Sigmoid colon (tissue), 7 donors: ENCODE results near the gene NEO1. TPM values are rescaled to one million over a fixed set of nuclear protein-coding genes. Genes with fewer than 3 reads are reported as not detected.

Source experiments
- DNase-seq: peaks from one replicate; pipeline ENCODE4 v3.0.0-alpha.2; 2019
- H3K27ac ChIP-seq, 4 donors: fragments of 200-600 bp; sonication (generic); one replicate each; pipeline ENCODE4 v1.5.1; 2016 to 2019; ENCODE audit warnings: mild to moderate bottlenecking in 1 of 4
- H3K27me3 ChIP-seq, 3 donors: fragments of 200-600 bp; sonication (generic); one replicate each; pipeline ENCODE4 v1.5.1; 2019; ENCODE audit warnings: mild to moderate bottlenecking in 1 of 3
- H3K36me3 ChIP-seq, 4 donors: fragments of 200-600 bp; sonication (generic); one replicate each; pipeline ENCODE4 v1.5.1; 2016 to 2019
- H3K4me1 ChIP-seq, 4 donors: fragments of 200-600 bp; sonication (generic); one replicate each; pipeline ENCODE4 v1.5.1; 2017 to 2019
- H3K4me3 ChIP-seq, 4 donors: fragments of 200-600 bp; sonication (generic); one replicate each; pipeline ENCODE4 v1.5.1; 2017 to 2019; ENCODE audit warnings: mild to moderate bottlenecking in 2 of 4, moderate library complexity in 1 of 4
- H3K9me3 ChIP-seq, 4 donors: fragments of 200-600 bp in 3 of 4; sonication (generic) in 3 of 4; one replicate each; pipeline versions ENCODE4 v1.5.1 to v1.6.1; 2013 to 2019
- EP300 ChIP-seq, 4 donors: sonication (generic); formaldehyde crosslinking; IDR thresholded peaks; one replicate each; pipeline ENCODE4 v1.6.1; 2017; ENCODE audit warnings: antibody characterized with exemption in 4 of 4
- POLR2A ChIP-seq, 2 donors: fragments of 450-650 bp; IDR thresholded peaks; one replicate each; pipeline ENCODE4 v1.6.1; 2016; ENCODE audit warnings: antibody characterized with exemption in 2 of 2, mild to moderate bottlenecking in 2 of 2, moderate library complexity in 2 of 2
- POLR2AphosphoS5 ChIP-seq, 4 donors: sonication (generic); formaldehyde crosslinking; IDR thresholded peaks; one replicate each; pipeline ENCODE4 v1.6.1; 2017; ENCODE audit warnings: antibody characterized with exemption in 4 of 4
- WGBS, 2 donors: extraction: QIAGEN DNeasy Blood & Tissue Kit; methylation state at CpG; one replicate each; pipeline ENCODE4 v1.1.7; 2013; 5-methylcytosine and 5-hydroxymethylcytosine counted together
- intact Hi-C: fragments of 100-400 bp; cut with DNase I; formaldehyde crosslinking; loops from one replicate; pipeline ENCODE4 v1.15.1; 2023
- polyA plus RNA-seq, 3 donors: library from polyadenylated mRNA; stranded (reverse); fragments of 200-250 nt; gene quantifications; one replicate each; pipeline ENCODE4 v1.2.3, GENCODE V29; 2013
- total RNA-seq, 4 donors: library from RNA; depleted of rRNA; stranded (reverse); fragments of >200 nt; gene quantifications; one replicate each; pipeline ENCODE4 v1.1.0, GENCODE V29; 2016
- TF ChIP-seq, protein P1 (sequence below), 4 experiments: fragments of 450-650 bp in 3 of 4; fragments of 200-600 bp in 1 of 4; IDR thresholded peaks; one replicate each; pipeline ENCODE4 v1.5.1; 2016 to 2019; ENCODE audit warnings: antibody characterized with exemption in 4 of 4, mild to moderate bottlenecking in 3 of 4, moderate library complexity in 2 of 4
- donor health status: healthy with polysubstance abuse.
- donor health status: Bipolar disorder and iron deficiency.
- donor health status: healthy.

NEO1 gene
- total and polyA plus RNA-seq, 7 donors = 9.0 to 56.5 (median 26.8) TPM

DNA sequence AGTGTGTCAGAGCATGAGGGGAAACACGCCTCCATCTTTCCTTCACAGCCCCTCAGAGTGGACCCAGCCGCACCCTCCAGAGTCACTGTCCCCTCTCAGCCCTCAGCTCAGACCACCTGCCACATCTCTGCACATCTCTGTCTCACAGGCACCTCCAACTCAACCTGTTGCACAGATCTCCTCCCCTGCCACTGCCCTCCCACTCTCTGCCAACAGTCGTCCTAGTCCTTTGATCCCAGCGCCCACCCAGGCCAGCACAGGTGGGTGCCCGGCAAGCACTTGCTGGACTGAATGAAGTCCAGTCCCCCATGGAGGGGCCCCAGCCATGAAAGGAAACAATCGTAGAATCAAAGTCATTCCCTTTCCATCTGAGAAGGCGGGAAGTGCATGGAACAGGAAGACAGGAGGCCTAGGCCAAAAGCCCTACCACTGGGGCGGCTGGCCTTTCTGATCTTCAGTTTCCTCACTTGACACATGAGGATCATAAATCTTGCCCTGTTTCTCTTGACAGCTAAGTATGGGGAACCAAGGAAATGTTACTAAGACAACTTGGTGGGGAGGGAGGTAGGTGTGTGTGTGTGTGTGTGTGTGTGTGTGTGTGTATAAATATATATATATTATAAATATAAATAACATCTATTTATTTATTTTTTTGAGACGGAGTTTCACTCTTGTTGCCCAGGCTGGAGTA, 288.4 kb downstream of the NEO1 start:
- no peak overlapping the region for H3K27ac ChIP-seq
- WGBS, 2 donors = 83 to 91% methylated on average over 9 of the region's 9 CpGs
- H3K4me1 ChIP-seq = no peaks in the 10 kb centered on the region
- H3K9me3 ChIP-seq = no peaks in the 10 kb centered on the region
- H3K27me3 ChIP-seq = no peaks in the 10 kb centered on the region
- intact Hi-C loops = no loop called here
- TF ChIP-seq POLR2A (IDR thresholded peaks at IDR 0.05) (no peak), EP300 (IDR thresholded peaks at IDR 0.05) (no peak), POLR2AphosphoS5 (IDR thresholded peaks at IDR 0.05) (no peak)
- TF ChIP-seq, protein P1, sequence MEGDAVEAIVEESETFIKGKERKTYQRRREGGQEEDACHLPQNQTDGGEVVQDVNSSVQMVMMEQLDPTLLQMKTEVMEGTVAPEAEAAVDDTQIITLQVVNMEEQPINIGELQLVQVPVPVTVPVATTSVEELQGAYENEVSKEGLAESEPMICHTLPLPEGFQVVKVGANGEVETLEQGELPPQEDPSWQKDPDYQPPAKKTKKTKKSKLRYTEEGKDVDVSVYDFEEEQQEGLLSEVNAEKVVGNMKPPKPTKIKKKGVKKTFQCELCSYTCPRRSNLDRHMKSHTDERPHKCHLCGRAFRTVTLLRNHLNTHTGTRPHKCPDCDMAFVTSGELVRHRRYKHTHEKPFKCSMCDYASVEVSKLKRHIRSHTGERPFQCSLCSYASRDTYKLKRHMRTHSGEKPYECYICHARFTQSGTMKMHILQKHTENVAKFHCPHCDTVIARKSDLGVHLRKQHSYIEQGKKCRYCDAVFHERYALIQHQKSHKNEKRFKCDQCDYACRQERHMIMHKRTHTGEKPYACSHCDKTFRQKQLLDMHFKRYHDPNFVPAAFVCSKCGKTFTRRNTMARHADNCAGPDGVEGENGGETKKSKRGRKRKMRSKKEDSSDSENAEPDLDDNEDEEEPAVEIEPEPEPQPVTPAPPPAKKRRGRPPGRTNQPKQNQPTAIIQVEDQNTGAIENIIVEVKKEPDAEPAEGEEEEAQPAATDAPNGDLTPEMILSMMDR (IDR thresholded peaks at IDR 0.05) = no peak
- H3K4me3 ChIP-seq = no peak overlapping the region
- no peak for DNase-seq
- no peaks in the 10 kb centered on the region for H3K36me3 ChIP-seq

GRCh38 chr15:73341886-73342600, 289.8 kb downstream of the NEO1 start:
- TF ChIP-seq POLR2A (IDR thresholded peaks at IDR 0.05) (no peak), EP300 (IDR thresholded peaks at IDR 0.05) (no peak), POLR2AphosphoS5 (IDR thresholded peaks at IDR 0.05) (no peak)
- TF ChIP-seq, protein P1 (IDR thresholded peaks at IDR 0.05) = no peak
- no peaks in the 10 kb centered on the region for H3K36me3 ChIP-seq
- H3K27ac ChIP-seq = no peak overlapping the region
- no peak overlapping the region for H3K4me3 ChIP-seq
- WGBS, 2 donors = 80 to 84% methylated on average over 14 of the region's 14 CpGs
- no peaks in the 10 kb centered on the region for H3K27me3 ChIP-seq
- H3K9me3 ChIP-seq = no peaks in the 10 kb centered on the region
- no peaks in the 10 kb centered on the region for H3K4me1 ChIP-seq
- no peak for DNase-seq
- intact Hi-C loops = no loop called here

DNA sequence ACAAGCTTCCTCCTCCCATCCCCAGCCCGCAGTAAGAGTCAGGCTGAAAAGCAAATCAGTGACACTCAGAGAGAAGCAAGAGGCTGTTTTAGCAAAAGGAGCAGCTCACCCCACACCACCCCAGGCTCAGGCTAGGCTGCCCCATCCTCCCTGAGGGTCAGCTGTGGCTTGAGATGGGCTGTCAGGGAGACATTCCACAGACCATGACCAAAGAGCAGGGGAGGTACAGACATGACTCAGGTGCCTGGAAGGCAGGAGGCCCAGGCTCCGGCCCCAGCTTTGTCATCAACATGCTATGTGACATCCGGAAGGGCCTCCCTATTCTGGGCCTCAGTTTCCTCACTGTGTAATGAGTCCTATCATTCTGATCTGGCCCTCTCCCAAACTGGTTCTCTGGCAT, 291.8 kb downstream of the NEO1 start:
- DNase-seq = no peak
- 82 to 90% methylated on average over 3 of the region's 3 CpGs for WGBS, 2 donors
- Histone ChIP-seq H3K4me1 (no peaks in the 10 kb centered on the region), H3K27me3 (no peaks in the 10 kb centered on the region), H3K27ac (no peak overlapping the region), H3K4me3 (no peak overlapping the region), H3K9me3 (no peaks in the 10 kb centered on the region), H3K36me3 (no peaks in the 10 kb centered on the region)
- intact Hi-C loops = no loop called here
- TF ChIP-seq POLR2A (IDR thresholded peaks at IDR 0.05) (no peak), POLR2AphosphoS5 (IDR thresholded peaks at IDR 0.05) (no peak)
- TF ChIP-seq, protein P1 (IDR thresholded peaks at IDR 0.05) = no peak

DNA sequence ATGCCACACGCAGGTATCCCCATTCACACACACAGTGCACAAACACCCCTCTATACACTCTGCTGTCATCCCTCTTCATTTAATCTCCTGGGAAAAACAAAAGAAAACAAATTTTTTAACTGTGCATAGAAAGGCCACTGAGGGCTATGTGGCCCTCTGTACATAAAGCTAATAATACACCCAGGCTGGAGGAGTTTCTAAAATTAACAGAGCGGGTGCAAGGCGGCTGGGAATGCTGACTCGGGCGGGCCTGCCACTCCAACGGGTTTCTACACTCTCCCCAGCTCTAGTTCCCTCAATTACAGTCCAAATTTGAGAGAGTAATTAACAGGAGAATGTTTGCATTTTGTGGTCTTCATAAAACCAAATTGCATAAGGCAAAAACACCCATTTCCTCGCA, 293.4 kb downstream of the NEO1 start:
- TF ChIP-seq, protein P1 (IDR thresholded peaks at IDR 0.05) = no peak
- TF ChIP-seq POLR2A (IDR thresholded peaks at IDR 0.05) (no peak), POLR2AphosphoS5 (IDR thresholded peaks at IDR 0.05) (no peak), EP300 (IDR thresholded peaks at IDR 0.05) (no peak)
- 80 to 83% methylated on average over 7 of the region's 7 CpGs for WGBS, 2 donors
- no peak overlapping the region for H3K27ac ChIP-seq
- intact Hi-C loops = no loop called here
- no peaks in the 10 kb centered on the region for H3K36me3 ChIP-seq
- H3K9me3 ChIP-seq = no peaks in the 10 kb centered on the region
- no peak overlapping the region for H3K4me3 ChIP-seq
- no peaks in the 10 kb centered on the region for H3K4me1 ChIP-seq
- H3K27me3 ChIP-seq = no peaks in the 10 kb centered on the region
- no peak for DNase-seq
